Hepatocyte (in vitro differentiated cells): Measurements from ENCODE around the gene IPO5. TPM values are rescaled to one million over a fixed set of nuclear protein-coding genes. Genes with fewer than 3 reads are reported as not detected.

ENCODE experiments used
- DNase-seq: peaks from one replicate; pipeline ENCODE4 v3.0.0-alpha.2; 2016; ENCODE audit warnings: low spot score
- H2AFZ ChIP-seq: fragments of 200-600 bp; sonication (generic); 2 replicates; pipeline ENCODE4 v1.6.0; 2016; ENCODE audit warnings: antibody characterized with exemption, mild to moderate bottlenecking
- H3K27ac ChIP-seq: fragments of 200-600 bp; sonication (generic); 2 replicates; pipeline ENCODE4 v1.5.1; 2016; ENCODE audit warnings: mild to moderate bottlenecking
- H3K27me3 ChIP-seq: fragments of 200-600 bp; sonication (generic); 2 replicates; pipeline ENCODE4 v1.6.1; 2016
- H3K36me3 ChIP-seq: fragments of 200-600 bp; sonication (generic); replicated peaks from 2 replicates; pipeline ENCODE4 v1.5.1; 2016; ENCODE audit warnings: low read depth; ENCODE audit not compliant: insufficient read depth
- H3K4me1 ChIP-seq: fragments of 200-600 bp; sonication (generic); 2 replicates; pipeline ENCODE4 v1.5.1; 2016; ENCODE audit warnings: mild to moderate bottlenecking, moderate library complexity; ENCODE audit not compliant: insufficient read depth
- H3K4me2 ChIP-seq: fragments of 200-600 bp; sonication (generic); 2 replicates; pipeline ENCODE4 v1.6.0; 2016
- H3K4me3 ChIP-seq: fragments of 200-600 bp; sonication (generic); 2 replicates; pipeline ENCODE4 v1.5.1; 2016; ENCODE audit warnings: mild to moderate bottlenecking
- H3K79me2 ChIP-seq: fragments of 200-600 bp; sonication (generic); 2 replicates; pipeline ENCODE4 v1.6.0; 2017; ENCODE audit warnings: mild to moderate bottlenecking
- H3K9me2 ChIP-seq: fragments of 200-600 bp; sonication (generic); replicated peaks from 2 replicates; pipeline ENCODE4 v1.6.0; 2017; ENCODE audit warnings: mild to moderate bottlenecking; ENCODE audit not compliant: insufficient read depth
- H3K9me3 ChIP-seq: fragments of 200-600 bp; sonication (generic); 2 replicates; pipeline ENCODE4 v1.5.1; 2016; ENCODE audit warnings: low read depth, mild to moderate bottlenecking
- H4K20me1 ChIP-seq: fragments of 200-600 bp; sonication (generic); 2 replicates; pipeline ENCODE4 v1.6.0; 2016; ENCODE audit warnings: mild to moderate bottlenecking; ENCODE audit not compliant: insufficient read depth, poor library complexity, severe bottlenecking
- CTCF ChIP-seq: fragments of 200-600 bp; sonication (generic); IDR thresholded peaks from 2 replicates; pipeline ENCODE4 v1.5.1; 2016; ENCODE audit warnings: antibody characterized with exemption, mild to moderate bottlenecking; ENCODE audit not compliant: poor library complexity
- EZH2 ChIP-seq: fragments of 200-600 bp; sonication (generic); IDR thresholded peaks from 2 replicates; pipeline ENCODE4 v1.6.1; 2016; ENCODE audit warnings: antibody characterized with exemption, mild to moderate bottlenecking, borderline replicate concordance
- EZH2phosphoT487 ChIP-seq: fragments of 200-600 bp; sonication (generic); IDR thresholded peaks from one replicate; pipeline ENCODE4 v1.6.1; 2018; ENCODE audit warnings: antibody characterized with exemption, mild to moderate bottlenecking, low read depth, moderate library complexity; ENCODE audit not compliant: unreplicated experiment, severe bottlenecking
- WGBS: methylation state at CpG from one replicate; pipeline ENCODE4 v1.1.6; 2016; ENCODE audit warnings: low lambda C conversion rate; ENCODE audit errors: missing lambda C conversion rate; 5-methylcytosine and 5-hydroxymethylcytosine counted together
- polyA plus RNA-seq: library from polyadenylated mRNA; unstranded; fragments of >200 nt; fragmentation: Nextera tagmentation; extraction: Ambion mirVana; gene quantifications from 2 replicates; pipeline ENCODE4 v1.2.1, GENCODE V29; 2016
- total RNA-seq: library from RNA; depleted of rRNA; stranded (reverse); fragments of >200 nt; gene quantifications from 2 replicates; pipeline ENCODE4 v1.2.3, GENCODE V29; 2014

IPO5 gene
- total and polyA plus RNA-seq, 2 experiments from 2014 or later: 34.1 to 104 TPM

GRCh38 chr13:98007001-98007400 is 53.5 kb downstream of the IPO5 start:
- no peaks in the 10 kb centered on the region for H4K20me1 ChIP-seq
- 94% methylated on average over 5 of the region's 5 CpGs for WGBS
- H3K27me3 ChIP-seq: no peaks in the 10 kb centered on the region
- no peak overlapping the region for H3K27ac ChIP-seq
- TF ChIP-seq EZH2 (no peak), CTCF (no peak), EZH2phosphoT487 (no peak)
- no peak for DNase-seq
- no peak overlapping the region for H3K4me3 ChIP-seq
- no peak overlapping the region for H2AFZ ChIP-seq
- H3K4me2 ChIP-seq: no peak overlapping the region
- H3K9me3 ChIP-seq: no peaks in the 10 kb centered on the region
- H3K79me2 ChIP-seq: no peaks in the 10 kb centered on the region
- H3K9me2 ChIP-seq: no peaks in the 10 kb centered on the region
- no peaks in the 10 kb centered on the region for H3K36me3 ChIP-seq
- no peaks in the 10 kb centered on the region for H3K4me1 ChIP-seq

DNA sequence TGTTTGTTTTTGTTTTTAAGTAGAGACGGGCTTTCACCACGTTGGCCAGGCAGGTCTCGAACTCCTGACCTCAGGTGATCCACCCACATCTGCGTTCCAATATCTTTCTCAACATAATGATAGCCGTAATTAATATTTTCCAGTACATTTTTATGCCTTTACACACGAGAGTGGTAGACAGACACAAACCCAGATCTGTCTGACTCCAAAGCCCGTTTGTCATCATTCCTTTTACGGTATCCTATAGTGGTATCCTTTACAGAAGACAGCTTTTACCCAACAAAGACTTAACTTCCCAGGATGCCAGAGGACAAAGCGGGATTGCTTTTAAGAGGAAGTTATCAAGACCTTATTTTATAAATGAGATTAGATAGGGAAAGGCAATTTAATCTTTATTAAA is 59.8 kb downstream of the IPO5 start:
- no peak overlapping the region for H3K27ac ChIP-seq
- H3K9me2 ChIP-seq: no peaks in the 10 kb centered on the region
- H4K20me1 ChIP-seq: no peaks in the 10 kb centered on the region
- H2AFZ ChIP-seq: no peak overlapping the region
- DNase-seq: no peak
- 93% methylated on average over 9 of the region's 9 CpGs for WGBS
- TF ChIP-seq CTCF (no peak), EZH2 (no peak), EZH2phosphoT487 (no peak)
- H3K4me2 ChIP-seq: no peak overlapping the region
- H3K36me3 ChIP-seq: no peaks in the 10 kb centered on the region
- no peaks in the 10 kb centered on the region for H3K27me3 ChIP-seq
- no peaks in the 10 kb centered on the region for H3K79me2 ChIP-seq
- H3K4me3 ChIP-seq: no peak overlapping the region
- H3K9me3 ChIP-seq: no peaks in the 10 kb centered on the region
- H3K4me1 ChIP-seq: no peaks in the 10 kb centered on the region

DNA sequence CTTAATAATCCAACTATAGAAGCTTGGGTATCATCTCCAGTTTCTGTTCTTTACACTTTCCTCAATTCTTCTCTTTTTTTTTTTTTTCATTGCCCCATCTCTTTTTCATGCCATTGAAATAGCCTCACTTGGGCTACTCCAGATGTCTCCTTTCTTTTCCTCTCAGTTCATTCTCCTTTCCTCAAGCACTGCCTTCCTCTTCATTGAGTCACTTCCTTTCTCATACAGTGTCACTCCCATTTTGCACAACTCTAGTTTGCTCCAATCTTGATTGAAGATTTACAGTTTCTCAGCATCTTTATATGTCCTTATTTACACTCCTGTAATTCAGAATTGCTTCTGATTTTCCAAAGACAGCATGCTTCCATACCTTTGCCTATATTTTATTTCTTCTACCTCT is 61.3 kb downstream of the IPO5 start:
- TF ChIP-seq EZH2phosphoT487: no peak
- no peak for TF ChIP-seq EZH2
- no peak for TF ChIP-seq CTCF
- Histone ChIP-seq H3K27ac (no peak overlapping the region), H4K20me1 (no peaks in the 10 kb centered on the region)

DNA sequence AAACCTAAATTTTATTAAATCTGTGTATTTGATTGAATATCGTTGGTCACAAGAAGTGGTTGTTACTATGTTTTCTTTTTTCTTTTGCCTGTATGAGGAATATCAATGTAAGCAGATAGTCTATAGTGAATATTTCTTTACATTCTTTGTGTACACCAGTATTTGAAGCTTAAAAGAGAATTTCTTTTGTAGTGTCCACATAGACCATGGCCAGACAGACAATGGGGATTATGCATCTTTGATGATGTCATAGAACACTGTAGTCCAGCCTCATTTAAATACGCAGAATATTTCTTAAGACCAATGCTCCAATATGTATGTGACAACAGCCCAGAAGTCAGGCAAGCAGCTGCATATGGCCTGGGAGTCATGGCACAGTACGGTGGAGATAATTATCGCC is 64.8 kb downstream of the IPO5 start:
- Histone ChIP-seq H3K36me3 (no peaks in the 10 kb centered on the region), H3K27ac (no peak overlapping the region), H3K9me3 (no peaks in the 10 kb centered on the region), H3K4me3 (no peak overlapping the region), H4K20me1 (no peaks in the 10 kb centered on the region), H3K4me1 (no peaks in the 10 kb centered on the region), H3K9me2 (no peaks in the 10 kb centered on the region), H3K79me2 (no peaks in the 10 kb centered on the region), H3K27me3 (no peaks in the 10 kb centered on the region), H3K4me2 (no peak overlapping the region), H2AFZ (no peak overlapping the region)
- TF ChIP-seq CTCF (no peak), EZH2 (no peak), EZH2phosphoT487 (no peak)
- no peak for DNase-seq
- 96% methylated on average over 4 of the region's 4 CpGs for WGBS

More for the DNA sequence above, 61.3 kb downstream of the IPO5 start:
- Histone ChIP-seq H3K9me2 (no peaks in the 10 kb centered on the region), H2AFZ (no peak overlapping the region), H3K79me2 (no peaks in the 10 kb centered on the region), H3K4me2 (no peak overlapping the region), H3K27me3 (no peaks in the 10 kb centered on the region), H3K36me3 (no peaks in the 10 kb centered on the region), H3K4me1 (no peaks in the 10 kb centered on the region), H3K9me3 (no peaks in the 10 kb centered on the region), H3K4me3 (no peak overlapping the region)
- no peak for DNase-seq
